GM12872 (cell line): ENCODE data around the gene FRMD5.

Source experiments
- CTCF ChIP-seq: IDR thresholded peaks from 3 replicates; pipeline ENCODE4 v1.5.1; 2011; ENCODE audit warnings: low read depth, mild to moderate bottlenecking, low read length, moderate library complexity; ENCODE audit not compliant: insufficient read depth

FRMD5 gene

GRCh38 chr15:44215594-44215993 lies 20.5 kb upstream of the FRMD5 start:
- TF ChIP-seq CTCF, result no peak

- no peak for TF ChIP-seq CTCF
Observed at GRCh38 chr15:44208956-44209355, 13.9 kb upstream of the FRMD5 start.

- no peak for TF ChIP-seq CTCF
Observed at GRCh38 chr15:44207643-44208042, 12.6 kb upstream of the FRMD5 start.

GRCh38 chr15:44199393-44199792 lies 4.3 kb upstream of the FRMD5 start:
- no peak for TF ChIP-seq CTCF

- no peak for TF ChIP-seq CTCF
Observed at GRCh38 chr15:44194323-44195150, 534 bp downstream of the FRMD5 start.

- no peak for TF ChIP-seq CTCF
Observed at GRCh38 chr15:44193651-44194322, 1.3 kb downstream of the FRMD5 start.

GRCh38 chr15:44188795-44189194 lies 6.3 kb downstream of the FRMD5 start:
- TF ChIP-seq CTCF, result no peak
